HG02973 (cell line): ENCODE measurements around the gene TNK1.

Experiments
- ATAC-seq: cut with Tn5 transposase; IDR thresholded peaks from one replicate; pipeline ENCODE4 v1.9.1; 2021; ENCODE audit warnings: moderate library complexity; ENCODE audit not compliant: unreplicated experiment

Gene TNK1

GRCh38 chr17:7389924-7390910 is 9.3 kb downstream of the TNK1 start:
- ATAC-seq = no peak

GRCh38 chr17:7391307-7391706 is 10.4 kb downstream of the TNK1 start:
- ATAC-seq = no peak

DNA sequence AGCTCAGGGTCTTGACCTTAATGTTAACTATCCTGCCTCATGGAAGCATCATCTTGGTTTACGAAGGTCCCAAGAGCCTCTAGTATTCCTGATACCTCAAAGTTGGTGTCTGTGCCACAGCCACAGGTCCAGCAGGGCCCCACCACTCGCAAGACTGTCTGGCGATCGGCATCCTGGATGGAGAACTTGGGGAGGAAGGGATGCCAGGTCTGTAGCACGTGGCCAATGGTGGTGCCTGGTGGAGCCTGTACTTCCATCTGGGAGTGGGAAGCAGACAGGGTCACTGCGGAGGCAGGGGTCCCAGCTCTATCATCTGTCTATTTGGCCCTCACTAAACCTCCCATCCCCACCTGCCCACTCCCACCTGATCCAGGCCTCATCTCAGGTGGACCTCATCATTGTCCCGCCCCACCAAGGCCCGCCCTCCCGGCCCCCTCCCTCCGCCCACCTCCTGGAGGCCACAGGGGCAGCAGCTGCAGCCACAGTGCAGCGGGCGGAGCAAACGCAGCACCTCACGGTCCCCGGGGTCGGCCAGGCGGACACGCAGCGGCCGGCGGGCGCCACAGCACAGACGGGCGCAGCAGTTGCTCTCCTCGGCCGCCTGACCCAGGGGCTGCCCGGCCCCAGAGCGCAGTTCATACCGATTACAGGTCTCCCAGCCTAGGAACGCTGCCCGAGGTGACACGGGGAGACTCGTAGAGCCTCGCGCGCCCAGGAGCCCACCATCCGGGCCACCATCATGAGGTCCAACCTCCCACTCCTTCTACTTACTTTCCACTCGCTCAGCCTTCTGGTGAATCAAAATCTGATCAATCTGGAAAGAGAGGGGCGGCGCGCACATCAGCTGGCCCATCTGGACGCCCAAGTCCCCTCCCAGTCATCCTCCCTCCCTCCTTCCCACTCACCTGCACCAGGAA is 12.1 kb downstream of the TNK1 start:
- ATAC-seq = no peak

GRCh38 chr17:7393613-7394451 is 12.9 kb downstream of the TNK1 start:
- peak; percentile 41 for ATAC-seq

- ATAC-seq = peak; percentile 51
Measured at GRCh38 chr17:7394452-7395191, 13.7 kb downstream of the TNK1 start, which contains the start of gene PLSCR3. Gene PLSCR3, minus strand, starts transcription at chr17:7394525. Its CDS starts 415 bp downstream, at chr17:7394110.

GRCh38 chr17:7396147-7396546 is 15.3 kb downstream of the TNK1 start:
- no peak for ATAC-seq

GRCh38 chr17:7398612-7399011 is 17.7 kb downstream of the TNK1 start:
- ATAC-seq = no peak

- ATAC-seq = no peak
Measured at GRCh38 chr17:7403043-7403726, 22.3 kb downstream of the TNK1 start.

DNA sequence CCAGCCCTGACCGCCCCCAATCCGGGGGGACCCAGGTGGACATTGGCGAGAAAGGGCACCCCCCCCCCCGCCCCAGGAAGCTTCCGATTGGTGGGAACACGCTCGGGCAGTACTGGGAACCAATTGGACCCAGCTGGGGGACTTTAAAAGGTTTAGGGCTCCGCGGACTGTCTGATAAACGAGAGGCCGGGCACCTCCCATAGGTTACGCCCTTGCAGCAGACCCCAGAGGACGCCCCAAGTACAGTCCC is 22.8 kb downstream of the TNK1 start:
- no peak for ATAC-seq

- peak; percentile 91 for ATAC-seq
Measured at GRCh38 chr17:7403977-7404736, 23.3 kb downstream of the TNK1 start, which contains the start of gene TMEM256. Gene TMEM256, minus strand, starts transcription at chr17:7404097. Its CDS starts 13 bp downstream, at chr17:7404084.

GRCh38 chr17:7404737-7405349 is 24.0 kb downstream of the TNK1 start:
- no peak for ATAC-seq

DNA sequence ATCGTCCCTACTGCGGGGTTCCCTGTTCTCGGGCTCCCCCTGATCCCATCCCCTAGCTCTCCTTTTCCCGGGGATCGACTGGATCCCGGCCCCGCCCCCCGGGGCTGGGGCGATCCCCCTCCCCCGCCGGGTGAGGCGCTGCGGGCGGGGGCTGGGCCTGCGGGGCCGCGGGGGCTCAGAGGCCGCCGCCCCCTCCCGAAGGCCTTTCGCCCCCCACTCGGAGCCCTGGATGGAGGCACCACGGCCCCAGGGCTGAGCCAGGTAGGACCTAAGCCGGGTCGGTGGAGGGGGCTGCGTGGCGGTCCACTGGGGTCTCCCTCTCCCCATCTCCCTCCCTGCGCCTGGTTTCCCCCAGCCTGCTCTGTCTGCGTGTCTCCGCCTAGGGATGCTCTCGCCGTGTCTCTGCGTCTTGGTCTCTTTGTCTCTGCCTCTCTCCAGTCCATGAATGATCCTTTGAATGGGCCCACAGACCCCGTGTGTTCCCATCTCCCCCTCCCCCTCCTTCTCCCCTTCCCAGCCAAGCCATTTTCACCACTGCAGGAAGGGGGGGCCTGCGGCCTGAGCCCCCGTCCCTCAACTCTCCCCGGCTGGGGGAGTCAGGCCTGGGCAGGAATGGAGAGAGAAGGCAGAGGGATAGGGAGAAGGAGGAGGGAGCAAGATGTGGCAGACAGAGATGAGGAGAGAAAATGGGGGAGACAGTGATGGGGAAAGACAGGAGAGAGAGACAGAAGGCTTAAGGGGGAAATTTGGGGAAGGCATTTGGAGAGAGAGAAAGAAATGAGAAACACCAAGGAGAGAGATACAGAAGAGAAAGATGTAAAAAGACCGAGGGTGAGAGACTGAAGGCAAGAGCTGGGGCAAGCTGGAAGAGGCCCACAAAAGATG is 24.7 kb downstream of the TNK1 start:
- no peak for ATAC-seq

DNA sequence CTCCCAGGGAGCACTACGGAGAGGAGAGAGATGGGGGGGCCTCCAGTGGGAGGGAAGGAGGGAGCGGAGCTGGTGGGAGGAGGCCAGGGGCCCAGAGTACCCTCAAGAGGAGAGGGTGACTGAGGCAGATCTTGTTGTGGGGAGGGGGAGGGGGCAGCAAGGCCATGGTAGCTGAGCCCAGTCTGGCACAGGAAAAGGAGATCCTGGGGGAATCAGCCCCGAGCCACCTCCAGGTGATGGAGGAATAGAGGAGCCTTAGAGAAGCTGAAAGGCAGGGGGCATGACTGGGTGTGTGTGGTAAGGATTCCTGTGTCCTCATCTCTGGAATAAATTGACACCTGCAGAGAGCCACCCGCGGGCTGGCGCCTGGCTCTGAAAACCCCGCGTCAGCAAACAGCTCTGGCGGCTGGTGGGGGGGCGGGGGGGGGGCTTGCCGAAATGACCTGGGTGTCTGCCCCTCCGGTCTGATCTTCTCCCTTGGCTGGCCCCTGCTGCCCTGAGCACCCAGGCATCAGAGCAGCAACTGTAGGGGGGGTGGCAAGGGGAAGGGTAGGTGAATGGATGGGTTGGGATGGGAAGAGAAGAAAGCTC is 25.4 kb downstream of the TNK1 start:
- no peak for ATAC-seq

DNA sequence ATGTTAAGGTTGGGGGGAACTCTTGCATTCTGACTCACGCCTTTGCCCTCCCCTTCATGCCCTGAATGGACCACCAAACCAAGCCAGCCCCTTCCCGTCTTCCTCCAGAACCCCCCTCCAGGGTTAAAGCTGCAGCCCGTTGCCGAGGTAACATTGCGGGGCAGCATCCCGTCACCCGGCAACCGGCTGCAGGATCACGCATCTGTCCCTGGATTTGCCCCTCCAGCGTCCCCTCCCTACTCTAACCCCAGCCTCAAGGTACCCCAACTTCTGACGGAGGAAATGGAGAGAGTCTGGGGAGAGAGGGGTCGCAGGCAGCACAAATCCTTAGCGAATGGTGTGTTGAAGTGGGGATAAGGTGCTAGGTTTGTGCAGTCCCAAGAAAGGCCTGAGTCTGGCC is 26.2 kb downstream of the TNK1 start:
- no peak for ATAC-seq

DNA sequence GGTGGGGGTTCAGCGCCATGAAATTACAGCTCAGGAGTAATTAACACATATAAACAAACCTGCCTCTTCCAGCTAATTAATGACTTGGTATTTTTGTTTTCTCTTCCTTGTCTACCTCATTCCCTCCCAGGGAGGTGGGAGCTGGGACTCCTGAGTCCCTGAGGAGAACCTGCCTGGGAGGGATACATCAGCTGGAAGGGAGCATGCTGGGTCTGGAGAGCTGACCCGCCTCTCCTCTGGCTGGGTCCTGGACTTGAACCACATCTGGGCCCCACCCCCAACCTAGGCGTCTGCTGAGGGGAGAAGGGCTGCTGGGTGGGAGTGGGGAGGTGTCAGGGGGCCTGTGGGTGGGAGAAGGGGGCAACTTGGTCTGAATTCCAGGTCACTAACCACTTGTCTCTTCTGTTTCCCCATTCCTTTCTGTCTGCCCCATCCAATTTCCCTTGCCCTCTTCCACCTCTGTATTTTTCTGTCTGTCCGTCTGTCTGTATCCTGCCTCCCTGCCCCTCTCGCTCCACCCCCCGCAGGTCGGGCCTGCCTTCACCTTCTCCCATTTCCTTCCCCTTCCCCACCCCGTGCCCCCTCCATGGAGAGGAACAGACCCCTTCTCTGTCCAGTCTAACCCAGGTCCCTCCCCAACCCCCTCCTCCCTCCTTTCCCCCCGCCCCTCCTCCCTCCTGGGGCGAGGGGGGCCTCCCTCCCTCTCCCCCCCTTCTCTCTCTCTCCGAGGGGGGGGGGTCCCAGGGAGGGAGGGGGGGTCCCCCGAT is 26.8 kb downstream of the TNK1 start, which contains the start of gene NLGN2:
Gene NLGN2 (plus strand): TSS at position 361 of the 767 bp plus-strand sequence. CDS start 411 bp downstream, outside the sequence.
- no peak for ATAC-seq

DNA sequence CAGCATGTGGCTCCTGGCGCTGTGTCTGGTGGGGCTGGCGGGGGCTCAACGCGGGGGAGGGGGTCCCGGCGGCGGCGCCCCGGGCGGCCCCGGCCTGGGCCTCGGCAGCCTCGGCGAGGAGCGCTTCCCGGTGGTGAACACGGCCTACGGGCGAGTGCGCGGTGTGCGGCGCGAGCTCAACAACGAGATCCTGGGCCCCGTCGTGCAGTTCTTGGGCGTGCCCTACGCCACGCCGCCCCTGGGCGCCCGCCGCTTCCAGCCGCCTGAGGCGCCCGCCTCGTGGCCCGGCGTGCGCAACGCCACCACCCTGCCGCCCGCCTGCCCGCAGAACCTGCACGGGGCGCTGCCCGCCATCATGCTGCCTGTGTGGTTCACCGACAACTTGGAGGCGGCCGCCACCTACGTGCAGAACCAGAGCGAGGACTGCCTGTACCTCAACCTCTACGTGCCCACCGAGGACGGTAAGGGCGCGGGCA is 27.4 kb downstream of the TNK1 start:
- no peak for ATAC-seq
